Measurements from ENCODE around the gene ZNF304. TPM values are rescaled to one million over a fixed set of nuclear protein-coding genes. Genes with fewer than 3 reads are reported as not detected.

ZNF304 gene
- 1 to 10 TPM; 5.1 to 7.6 (median 6.0) TPM for total RNA-seq

- peak within 1 kb of the TSS in 3 of 4 donors; percentile 73 to 86 (median 73) for H3K27ac ChIP-seq
- 1 to 3% methylated on average over 54 to 57 of the region's 57 CpGs for WGBS, 2 donors
- peak; percentile 76 to 87 for DNase-seq (ENCODE audit: low spot score in 2 of 2)
- H3K4me3 ChIP-seq, result peak within 1 kb of the TSS; percentile 80 to 95 (median 82)
- peaks cover 0 to 16% (median 13%) of the 10 kb centered on the region in 4 donors for H3K4me1 ChIP-seq
- TF ChIP-seq EP300 (IDR thresholded peaks at IDR 0.05) (peak; percentile 48 to 69), CTCF (IDR thresholded peaks at IDR 0.05) (no peak)
- H3K27me3 ChIP-seq, result no peaks in the 10 kb centered on the region
- H3K9me3 ChIP-seq, result peaks cover 0 to 43% (median 15%) of the 10 kb centered on the region in 4 donors
- H3K36me3 ChIP-seq, result peaks cover 12 to 38% (median 24%) of the 10 kb centered on the region in 3 donors
These were observed at the start of gene ZNF304 for GRCh38 chr19:57350877-57351805. Gene ZNF304, plus strand, starts transcription at chr19:57351271. Its CDS starts 394 bp downstream, at chr19:57351665.

GRCh38 chr19:57302020-57302465 is 49.0 kb upstream of the ZNF304 start:
- Histone ChIP-seq H3K9me3 (peaks cover 0 to 77% (median 10%) of the 10 kb centered on the region in 4 donors), H3K4me3 (no peak overlapping the region), H3K27ac (no peak overlapping the region), H3K36me3 (peaks cover 0 to 84% (median 12%) of the 10 kb centered on the region in 3 donors), H3K27me3 (no peaks in the 10 kb centered on the region), H3K4me1 (peaks cover 0 to 6% (median 0%) of the 10 kb centered on the region in 4 donors)
- WGBS, 2 donors, result 63 to 70% methylated on average over 1 of the region's 1 CpG
- DNase-seq (ENCODE audit: low spot score in 2 of 2), result no peak
- no peak for TF ChIP-seq EP300 (IDR thresholded peaks at IDR 0.05)
- no peak for TF ChIP-seq CTCF (IDR thresholded peaks at IDR 0.05)
- TF ChIP-seq POLR2A (IDR thresholded peaks at IDR 0.05), result no peak

- 79 to 81% methylated on average over 7 of the region's 7 CpGs for WGBS, 2 donors
These were observed 48.2 kb upstream of the ZNF304 start for GRCh38 chr19:57302727-57303401.

GRCh38 chr19:57305056-57305455 is 46.0 kb upstream of the ZNF304 start:
- 0 to 3% methylated on average over 1 of the region's 1 CpG for WGBS, 2 donors
- DNase-seq (ENCODE audit: low spot score in 2 of 2), result no peak
- no peak overlapping the region for H3K27ac ChIP-seq
- no peaks in the 10 kb centered on the region for H3K27me3 ChIP-seq
- no peak overlapping the region for H3K4me3 ChIP-seq
- peaks cover 0 to 59% (median 4%) of the 10 kb centered on the region in 4 donors for H3K9me3 ChIP-seq
- H3K36me3 ChIP-seq, result peaks cover 0 to 56% (median 12%) of the 10 kb centered on the region in 3 donors
- peaks cover 0 to 6% (median 0%) of the 10 kb centered on the region in 4 donors for H3K4me1 ChIP-seq
- TF ChIP-seq POLR2A (IDR thresholded peaks at IDR 0.05) (no peak), EP300 (IDR thresholded peaks at IDR 0.05) (no peak), CTCF (IDR thresholded peaks at IDR 0.05) (no peak)

More at GRCh38 chr19:57302727-57303401, 48.2 kb upstream of the ZNF304 start:
- peaks cover 0 to 6% (median 0%) of the 10 kb centered on the region in 4 donors for H3K4me1 ChIP-seq
- DNase-seq (ENCODE audit: low spot score in 2 of 2), result no peak
- H3K36me3 ChIP-seq, result peaks cover 0 to 76% (median 12%) of the 10 kb centered on the region in 3 donors
- TF ChIP-seq POLR2A (IDR thresholded peaks at IDR 0.05) (no peak), CTCF (IDR thresholded peaks at IDR 0.05) (no peak), EP300 (IDR thresholded peaks at IDR 0.05) (no peak)
- no peak overlapping the region for H3K27ac ChIP-seq
- H3K4me3 ChIP-seq, result no peak overlapping the region
- no peaks in the 10 kb centered on the region for H3K27me3 ChIP-seq
- H3K9me3 ChIP-seq, result peaks cover 0 to 70% (median 10%) of the 10 kb centered on the region in 4 donors
